ENCODE results near the gene NLRP11. TPM values are rescaled to one million over a fixed set of nuclear protein-coding genes. Genes with fewer than 3 reads are reported as not detected.

The NLRP11 gene
- total and polyA plus RNA-seq, 9 of the 15 experiments (the other 6 are each of a cell fraction or from before 2014, with no cell fraction given): 0.07 to 0.29 (median 0.12) TPM; not detected in 1

GRCh38 chr19:55809381-55810058 lies 22.3 kb downstream of the NLRP11 start (continued):
- no peak for TF ChIP-seq ARID4B (CRISPR knock-in tag; IDR thresholded peaks at IDR 0.05)
- no peak for TF ChIP-seq ZNF224 (CRISPR knock-in tag; IDR thresholded peaks at IDR 0.05)
- no peak for TF ChIP-seq PURB (CRISPR knock-in tag; IDR thresholded peaks at IDR 0.05; ENCODE audit: low read depth)
- no peak for TF ChIP-seq SIRT6 (IDR thresholded peaks at IDR 0.05; ENCODE audit: low read depth, low read length)
- TF ChIP-seq TBP (optimal IDR thresholded peaks at IDR 0.05; ENCODE audit: low read depth, low read length): peak; percentile 15
- TF ChIP-seq ZNF165 (CRISPR knock-in tag; IDR thresholded peaks at IDR 0.05; ENCODE audit: borderline replicate concordance): no peak
- TF ChIP-seq HOXB6 (CRISPR knock-in tag; IDR thresholded peaks at IDR 0.05; ENCODE audit: borderline replicate concordance): no peak
- no peak for TF ChIP-seq HEY1 (CRISPR knock-in tag; IDR thresholded peaks at IDR 0.05; ENCODE audit: borderline replicate concordance)
- no peak for TF ChIP-seq HMG20B (CRISPR knock-in tag; IDR thresholded peaks at IDR 0.05)
- TF ChIP-seq OTX1 (CRISPR knock-in tag; IDR thresholded peaks at IDR 0.05): no peak
- TF ChIP-seq BCOR (IDR thresholded peaks at IDR 0.05): no peak
- no peak for TF ChIP-seq TBL1XR1 (IDR thresholded peaks at IDR 0.05; ENCODE audit: low read length in 2 of 2)
- no peak for TF ChIP-seq RNF2 (IDR thresholded peaks at IDR 0.05)
- 0 out of 2 replicates have a peak, but pooled peaks have one; percentile 32 for TF ChIP-seq ZNF589 (CRISPR knock-in tag; IDR thresholded peaks at IDR 0.05; ENCODE audit: low read depth)
- no peak for TF ChIP-seq MTF1 (CRISPR knock-in tag; IDR thresholded peaks at IDR 0.05; ENCODE audit: borderline replicate concordance)
- TF ChIP-seq RNF219 (CRISPR knock-in tag; IDR thresholded peaks at IDR 0.05): no peak
- TF ChIP-seq IRF9 (tag; IDR thresholded peaks at IDR 0.05): no peak
- no peak for TF ChIP-seq GMEB1 (CRISPR knock-in tag; IDR thresholded peaks at IDR 0.05)
- TF ChIP-seq RBBP5 (IDR thresholded peaks at IDR 0.05; ENCODE audit: borderline replicate concordance, insufficient read depth, low read length, poor library complexity, severe bottlenecking): no peak
